Upper lobe of left lung (tissue), 6 donors: ENCODE results near the gene KLHL30. TPM values are rescaled to one million over a fixed set of nuclear protein-coding genes. Genes with fewer than 3 reads are reported as not detected.
"Not testable (repeated sequence)": the region's sequence is repeated elsewhere in the genome, so short reads cannot be mapped to it uniquely, and the experiment has no call there.

Source experiments
- ATAC-seq, 2 donors: fragments of 200-7000 bp; cut with Tn5 transposase; one replicate each; pipeline ENCODE4 v1.9.1; 2022; ENCODE audit warnings: mild to moderate bottlenecking in 2 of 2, moderate library complexity in 2 of 2; ENCODE audit not compliant: low FRiP score in 2 of 2
- DNase-seq, 2 donors: peaks; one replicate each; pipeline ENCODE4 v3.0.0-alpha.2; 2019 to 2020
- H3K27ac ChIP-seq, 4 donors: fragments of 200-600 bp; sonication (generic); one replicate each; pipeline ENCODE4 v1.5.1; 2016 to 2019
- H3K27me3 ChIP-seq, 4 donors: fragments of 200-600 bp; sonication (generic); one replicate each; pipeline ENCODE4 v1.5.1; 2017 to 2019
- H3K36me3 ChIP-seq, 4 donors: fragments of 200-600 bp; sonication (generic); one replicate each; pipeline ENCODE4 v1.5.1; 2016 to 2019
- H3K4me1 ChIP-seq, 4 donors: fragments of 200-600 bp; sonication (generic); one replicate each; pipeline ENCODE4 v1.5.1; 2018 to 2019
- H3K4me3 ChIP-seq, 4 donors: fragments of 200-600 bp; sonication (generic); one replicate each; pipeline ENCODE4 v1.5.1; 2017 to 2019; ENCODE audit warnings: mild to moderate bottlenecking in 2 of 4, moderate library complexity in 1 of 4
- H3K9me3 ChIP-seq, 4 donors: fragments of 200-600 bp; sonication (generic); one replicate each; pipeline ENCODE4 v1.5.1; 2018 to 2019
- CTCF ChIP-seq, 6 experiments: fragments of 450-650 bp in 4 of 6; fragments of 200-600 bp in 2 of 6; sonication (generic) in 2 of 6; IDR thresholded peaks; one replicate each; pipeline ENCODE4 v1.5.1; 2016 to 2019; ENCODE audit warnings: antibody characterized with exemption in 6 of 6
- EP300 ChIP-seq, 4 donors: sonication (generic); formaldehyde crosslinking; IDR thresholded peaks; one replicate each; pipeline ENCODE4 v1.5.1; 2017; ENCODE audit warnings: antibody characterized with exemption in 4 of 4, control low read depth in 2 of 4
- POLR2A ChIP-seq, 4 donors: fragments of 450-650 bp; IDR thresholded peaks; one replicate each; pipeline ENCODE4 v1.5.1; 2016 to 2017; ENCODE audit warnings: antibody characterized with exemption in 4 of 4, mild to moderate bottlenecking in 2 of 4
- POLR2AphosphoS5 ChIP-seq, 2 donors: sonication (generic); formaldehyde crosslinking; IDR thresholded peaks; one replicate each; pipeline ENCODE4 v1.5.1; 2017; ENCODE audit warnings: antibody characterized with exemption in 2 of 2
- WGBS, 2 donors: methylation state at CpG; one replicate each; pipeline ENCODE4 v1.1.5; 2017 to 2018; 5-methylcytosine and 5-hydroxymethylcytosine counted together
- total RNA-seq, 6 donors: library from RNA; depleted of rRNA in 4 of 6; stranded (reverse); fragments of >200 nt in 4 of 6; gene quantifications; one replicate each; pipeline versions ENCODE4 v1.1.0 to v1.2.1, GENCODE V29; 2016 to 2021
- donor health status: DM: no; HTN: no; CAD: no; lungs with moderate emphysema.
- donor health status: DM: no; HTN: yes; CAD: no; lungs with severe emphysema.

KLHL30 gene
- total RNA-seq, 6 donors from 2014 or later = 0.30 to 1.3 (median 0.97) TPM; not detected in 2

GRCh38 chr2:238114331-238114841 lies 24.1 kb upstream of the KLHL30 start:
- Histone ChIP-seq H3K9me3 (peaks cover 0 to 7% (median 3%) of the 10 kb centered on the region in 4 donors), H3K27ac (no peak overlapping the region), H3K27me3 (no peaks in the 10 kb centered on the region), H3K4me1 (no peaks in the 10 kb centered on the region), H3K36me3 (no peaks in the 10 kb centered on the region), H3K4me3 (no peak overlapping the region)
- ATAC-seq (no peak), DNase-seq (peak in 1 of 2 donors; percentile 54)
- 66 to 80% methylated on average over 15 to 16 of the region's 16 CpGs for WGBS, 2 donors
- no peak for TF ChIP-seq EP300 (IDR thresholded peaks at IDR 0.05)
- TF ChIP-seq CTCF (IDR thresholded peaks at IDR 0.05) = no peak
- no peak for TF ChIP-seq POLR2A (IDR thresholded peaks at IDR 0.05)
- TF ChIP-seq POLR2AphosphoS5 (IDR thresholded peaks at IDR 0.05) = no peak

- Histone ChIP-seq H3K4me3 (no peak overlapping the region), H3K4me1 (no peaks in the 10 kb centered on the region), H3K9me3 (peaks cover 0 to 7% (median 3%) of the 10 kb centered on the region in 4 donors), H3K27me3 (no peaks in the 10 kb centered on the region), H3K27ac (no peak overlapping the region), H3K36me3 (no peaks in the 10 kb centered on the region)
- no peak for TF ChIP-seq POLR2AphosphoS5 (IDR thresholded peaks at IDR 0.05)
- WGBS, 2 donors = 88 to 91% methylated on average over 32 of the region's 32 CpGs
- ATAC-seq (no peak), DNase-seq (peak in 1 of 2 donors; percentile 56)
Measured at GRCh38 chr2:238114851-238115660, 23.4 kb upstream of the KLHL30 start.

- H3K27me3 ChIP-seq, H3K36me3 ChIP-seq, H3K4me3 ChIP-seq, H3K4me1 ChIP-seq, DNase-seq, H3K27ac ChIP-seq, ATAC-seq, H3K9me3 ChIP-seq: not testable (repeated sequence)
- 90 to 92% methylated on average over 12 of the region's 12 CpGs for WGBS, 2 donors
Measured at GRCh38 chr2:238115709-238116108, 22.8 kb upstream of the KLHL30 start.

GRCh38 chr2:238116298-238117198 lies 21.9 kb upstream of the KLHL30 start:
- WGBS, 2 donors = 89 to 93% methylated on average over 5 to 19 of the region's 21 CpGs
- no peak overlapping the region for H3K4me3 ChIP-seq
- peak in 1 of 2 donors; percentile 76 for DNase-seq
- no peaks in the 10 kb centered on the region for H3K4me1 ChIP-seq
- H3K27ac ChIP-seq = no peak overlapping the region
- ATAC-seq = no peak
- no peaks in the 10 kb centered on the region for H3K36me3 ChIP-seq
- H3K27me3 ChIP-seq = no peaks in the 10 kb centered on the region
- TF ChIP-seq EP300 (IDR thresholded peaks at IDR 0.05) (no peak), CTCF (IDR thresholded peaks at IDR 0.05) (no peak), POLR2AphosphoS5 (IDR thresholded peaks at IDR 0.05) (no peak)
- H3K9me3 ChIP-seq = peaks cover 0 to 7% (median 3%) of the 10 kb centered on the region in 4 donors

GRCh38 chr2:238117199-238118154 lies 21.0 kb upstream of the KLHL30 start:
- no peak overlapping the region for H3K27ac ChIP-seq
- H3K27me3 ChIP-seq = no peaks in the 10 kb centered on the region
- WGBS, 2 donors = 54 to 77% methylated on average over 4 to 11 of the region's 11 CpGs
- H3K4me1 ChIP-seq = no peaks in the 10 kb centered on the region
- ATAC-seq (no peak), DNase-seq (peak in 1 of 2 donors; percentile 52)
- peaks cover 0 to 5% (median 3%) of the 10 kb centered on the region in 4 donors for H3K9me3 ChIP-seq
- no peaks in the 10 kb centered on the region for H3K36me3 ChIP-seq
- no peak overlapping the region for H3K4me3 ChIP-seq
- TF ChIP-seq CTCF (IDR thresholded peaks at IDR 0.05) (no peak), EP300 (IDR thresholded peaks at IDR 0.05) (no peak), POLR2AphosphoS5 (IDR thresholded peaks at IDR 0.05) (no peak), POLR2A (IDR thresholded peaks at IDR 0.05) (no peak)
